ENCODE data around the gene CDH26. TPM values are rescaled to one million over a fixed set of nuclear protein-coding genes. Genes with fewer than 3 reads are reported as not detected.

The CDH26 gene
- 1 to 10 TPM; 1.0 to 1.7 TPM for total RNA-seq

GRCh38 chr20:59958123-59958522, at the start of gene CDH26:
TSS of gene CDH26 (plus strand) at chr20:59958423. CDS start at chr20:59958727, 304 bp downstream.
- CTCF ChIA-PET = interaction anchor here (2.5 kb wide), 1 partner anchor 9 kb away, joined by 11 read pairs; no protein-coding TSS in a partner anchor
- Mint-ChIP-seq H3K27me3 (no peaks in the 10 kb centered on the region), H3K36me3 (ENCODE audit: low read depth) (peaks cover 1% of the 10 kb centered on the region), H3K4me3 (no peak within 1 kb of the TSS), H3K4me1 (ENCODE audit: low read depth) (no peaks in the 10 kb centered on the region), H3K27ac (no peak within 1 kb of the TSS), H3K9me3 (no peaks in the 10 kb centered on the region)
- TF ChIP-seq CTCF (IDR thresholded peaks at IDR 0.05) = no peak
- DNase-seq = no peak
- POLR2A ChIA-PET = interaction anchor here (1.0 kb wide), 1 partner anchor 11 kb away, joined by 3 read pairs; no protein-coding TSS in a partner anchor
- ATAC-seq = no peak
- intact Hi-C loops (cut with micrococcal nuclease) = no loop called here

GRCh38 chr20:59908855-59909254, 49.4 kb upstream of the CDH26 start:
- intact Hi-C loops (cut with micrococcal nuclease) = no loop called here
- Mint-ChIP-seq H3K9me3 (no peaks in the 10 kb centered on the region), H3K27me3 (no peaks in the 10 kb centered on the region), H3K4me3 (no peak overlapping the region), H3K4me1 (ENCODE audit: low read depth) (no peaks in the 10 kb centered on the region), H3K36me3 (ENCODE audit: low read depth) (no peaks in the 10 kb centered on the region), H3K27ac (no peak overlapping the region)
- ATAC-seq (no peak), DNase-seq (no peak)
- CTCF ChIA-PET = interaction anchor here (1.1 kb wide), 1 partner anchor 12 kb away, joined by 3 read pairs; no protein-coding TSS in a partner anchor
- POLR2A ChIA-PET = interaction anchor here (1.0 kb wide), 1 partner anchor 85 kb away, joined by 3 read pairs; no protein-coding TSS in a partner anchor
- no peak for TF ChIP-seq CTCF (IDR thresholded peaks at IDR 0.05)

GRCh38 chr20:59911041-59911440, 47.2 kb upstream of the CDH26 start:
- no peaks in the 10 kb centered on the region for H3K4me1 Mint-ChIP-seq (ENCODE audit: low read depth)
- ATAC-seq (no peak), DNase-seq (no peak)
- ChIA-PET POLR2A (no interaction called here), CTCF (interaction anchor here (2.4 kb wide), 1 partner anchor 24 kb away, joined by 12 read pairs; no protein-coding TSS in a partner anchor)
- no peaks in the 10 kb centered on the region for H3K27me3 Mint-ChIP-seq
- no peak for TF ChIP-seq CTCF (IDR thresholded peaks at IDR 0.05)
- no peaks in the 10 kb centered on the region for H3K36me3 Mint-ChIP-seq (ENCODE audit: low read depth)
- no peak overlapping the region for H3K4me3 Mint-ChIP-seq
- no peak overlapping the region for H3K27ac Mint-ChIP-seq
- intact Hi-C loops (cut with micrococcal nuclease) = no loop called here
- no peaks in the 10 kb centered on the region for H3K9me3 Mint-ChIP-seq

- CTCF ChIA-PET = interaction anchor here (2.4 kb wide), 1 partner anchor 22 kb away, joined by 12 read pairs; no protein-coding TSS in a partner anchor
- ATAC-seq = no peak
Measured at GRCh38 chr20:59912609-59913008, 45.6 kb upstream of the CDH26 start.

More at GRCh38 chr20:59912609-59913008, 45.6 kb upstream of the CDH26 start:
- no peaks in the 10 kb centered on the region for H3K4me1 Mint-ChIP-seq (ENCODE audit: low read depth)
- POLR2A ChIA-PET = no interaction called here
- intact Hi-C loops (cut with micrococcal nuclease) = no loop called here
- no peak overlapping the region for H3K27ac Mint-ChIP-seq
- H3K9me3 Mint-ChIP-seq = no peaks in the 10 kb centered on the region
- TF ChIP-seq CTCF (IDR thresholded peaks at IDR 0.05) = no peak
- H3K27me3 Mint-ChIP-seq = no peaks in the 10 kb centered on the region
- no peak for DNase-seq
- no peak overlapping the region for H3K4me3 Mint-ChIP-seq
- no peaks in the 10 kb centered on the region for H3K36me3 Mint-ChIP-seq (ENCODE audit: low read depth)

Measured in activated CD8-positive, alpha-beta T cell treated with anti-CD3 and anti-CD28 coated beads for 36 hours (primary cell).